Measurements from ENCODE around the gene SLC25A36. TPM values are rescaled to one million over a fixed set of nuclear protein-coding genes. Genes with fewer than 3 reads are reported as not detected.
A peak's percentile ranks its signal among the peaks of the same experiment; 100 is the strongest.

The SLC25A36 gene
- total RNA-seq, 1 donor from 2014 or later = 59.1 TPM

DNA sequence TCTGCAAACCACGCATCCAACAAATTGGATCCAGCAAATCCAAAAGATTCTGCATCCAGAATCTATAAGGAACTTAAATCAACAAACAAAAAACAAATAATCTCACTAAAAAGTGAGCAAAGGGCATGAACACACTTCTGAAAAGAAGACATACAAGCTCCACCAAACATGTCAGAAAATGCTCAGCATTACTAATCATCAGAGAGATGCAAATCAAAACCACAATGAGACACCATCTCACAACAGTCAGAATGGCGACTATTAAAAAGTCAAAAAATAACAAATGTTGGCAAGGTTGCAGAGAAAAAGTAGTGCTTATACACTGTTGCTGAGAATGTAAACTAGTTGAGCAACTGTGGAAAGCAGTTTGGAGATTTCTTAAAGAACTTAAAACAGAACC is 21.6 kb upstream of the SLC25A36 start:
- peaks cover 50% of the 10 kb centered on the region for H3K27me3 Mint-ChIP-seq (ENCODE audit: low read depth)
- TF ChIP-seq, protein P1, sequence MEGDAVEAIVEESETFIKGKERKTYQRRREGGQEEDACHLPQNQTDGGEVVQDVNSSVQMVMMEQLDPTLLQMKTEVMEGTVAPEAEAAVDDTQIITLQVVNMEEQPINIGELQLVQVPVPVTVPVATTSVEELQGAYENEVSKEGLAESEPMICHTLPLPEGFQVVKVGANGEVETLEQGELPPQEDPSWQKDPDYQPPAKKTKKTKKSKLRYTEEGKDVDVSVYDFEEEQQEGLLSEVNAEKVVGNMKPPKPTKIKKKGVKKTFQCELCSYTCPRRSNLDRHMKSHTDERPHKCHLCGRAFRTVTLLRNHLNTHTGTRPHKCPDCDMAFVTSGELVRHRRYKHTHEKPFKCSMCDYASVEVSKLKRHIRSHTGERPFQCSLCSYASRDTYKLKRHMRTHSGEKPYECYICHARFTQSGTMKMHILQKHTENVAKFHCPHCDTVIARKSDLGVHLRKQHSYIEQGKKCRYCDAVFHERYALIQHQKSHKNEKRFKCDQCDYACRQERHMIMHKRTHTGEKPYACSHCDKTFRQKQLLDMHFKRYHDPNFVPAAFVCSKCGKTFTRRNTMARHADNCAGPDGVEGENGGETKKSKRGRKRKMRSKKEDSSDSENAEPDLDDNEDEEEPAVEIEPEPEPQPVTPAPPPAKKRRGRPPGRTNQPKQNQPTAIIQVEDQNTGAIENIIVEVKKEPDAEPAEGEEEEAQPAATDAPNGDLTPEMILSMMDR (IDR thresholded peaks at IDR 0.05) = no peak
- no peaks in the 10 kb centered on the region for H3K36me3 Mint-ChIP-seq (ENCODE audit: low read depth)
- DNase-seq (ENCODE audit: low spot score) = no peak
- no peak overlapping the region for H3K4me3 Mint-ChIP-seq (ENCODE audit: unreplicated experiment)
- no peaks in the 10 kb centered on the region for H3K4me1 Mint-ChIP-seq (ENCODE audit: low read depth)
- no peak overlapping the region for H3K27ac Mint-ChIP-seq (ENCODE audit: unreplicated experiment)
- H3K9me3 Mint-ChIP-seq (ENCODE audit: low read depth) = no peaks in the 10 kb centered on the region

- Mint-ChIP-seq H3K27me3 (ENCODE audit: low read depth) (peaks cover 40% of the 10 kb centered on the region), H3K36me3 (ENCODE audit: low read depth) (no peaks in the 10 kb centered on the region), H3K27ac (ENCODE audit: unreplicated experiment) (no peak overlapping the region), H3K4me1 (ENCODE audit: low read depth) (no peaks in the 10 kb centered on the region), H3K4me3 (ENCODE audit: unreplicated experiment) (no peak overlapping the region), H3K9me3 (ENCODE audit: low read depth) (no peaks in the 10 kb centered on the region)
- TF ChIP-seq, protein P1 (IDR thresholded peaks at IDR 0.05) = peak; percentile 77
- no peak for DNase-seq (ENCODE audit: low spot score)
These were observed 19.0 kb upstream of the SLC25A36 start for GRCh38 chr3:140922634-140923033.

DNA sequence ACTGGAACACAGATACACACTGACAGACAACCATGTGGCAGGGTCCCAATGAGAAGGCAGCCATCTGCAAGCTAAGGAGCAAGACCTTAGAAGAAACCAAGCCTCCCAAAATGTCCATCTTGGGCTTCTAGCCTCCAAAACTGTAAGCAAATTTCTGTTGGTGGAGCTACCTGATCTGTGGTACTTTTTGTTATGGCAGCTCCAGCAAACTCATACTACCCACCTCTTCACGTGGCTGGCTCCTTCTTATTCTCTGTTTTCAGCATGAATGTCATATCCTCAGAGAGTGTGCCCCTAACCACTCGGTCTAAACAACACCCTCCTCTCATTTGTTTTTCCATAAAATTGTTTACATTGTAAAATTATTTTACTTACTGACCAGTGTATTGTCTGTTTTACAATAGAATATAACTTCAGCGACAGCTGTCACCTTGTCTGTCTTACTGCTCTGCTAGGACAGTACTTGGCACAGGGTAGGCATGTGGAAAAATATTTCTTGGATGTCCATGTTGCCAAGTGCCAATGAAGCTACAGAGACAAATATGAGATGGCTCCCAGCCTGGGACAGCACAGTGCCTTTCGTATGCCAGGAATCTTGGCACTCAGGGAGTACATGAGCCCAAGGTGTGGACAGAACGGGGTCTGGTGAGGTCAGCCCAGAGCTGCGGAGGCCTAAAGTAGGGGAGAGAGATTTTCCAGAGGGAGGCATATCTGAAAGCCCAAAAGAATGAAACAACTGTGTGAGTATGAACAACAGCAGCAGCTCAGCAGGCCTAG is 17.4 kb upstream of the SLC25A36 start:
- no peak overlapping the region for H3K27ac Mint-ChIP-seq (ENCODE audit: unreplicated experiment)
- H3K36me3 Mint-ChIP-seq (ENCODE audit: low read depth) = no peaks in the 10 kb centered on the region
- no peak for DNase-seq (ENCODE audit: low spot score)
- no peaks in the 10 kb centered on the region for H3K4me1 Mint-ChIP-seq (ENCODE audit: low read depth)
- TF ChIP-seq, protein P1 (IDR thresholded peaks at IDR 0.05) = no peak
- H3K27me3 Mint-ChIP-seq (ENCODE audit: low read depth) = peaks cover 35% of the 10 kb centered on the region
- H3K9me3 Mint-ChIP-seq (ENCODE audit: low read depth) = no peaks in the 10 kb centered on the region
- no peak overlapping the region for H3K4me3 Mint-ChIP-seq (ENCODE audit: unreplicated experiment)

GRCh38 chr3:140927279-140928069 is 14.2 kb upstream of the SLC25A36 start:
- no peak overlapping the region for H3K4me3 Mint-ChIP-seq (ENCODE audit: unreplicated experiment)

GRCh38 chr3:140929446-140929845 is 12.2 kb upstream of the SLC25A36 start:
- TF ChIP-seq, protein P1 (IDR thresholded peaks at IDR 0.05) = no peak
- no peak overlapping the region for H3K4me3 Mint-ChIP-seq (ENCODE audit: unreplicated experiment)

More at GRCh38 chr3:140927279-140928069, 14.2 kb upstream of the SLC25A36 start:
- DNase-seq (ENCODE audit: low spot score) = no peak
- peaks cover 2% of the 10 kb centered on the region for H3K4me1 Mint-ChIP-seq (ENCODE audit: low read depth)
- peaks cover 25% of the 10 kb centered on the region for H3K27me3 Mint-ChIP-seq (ENCODE audit: low read depth)
- no peaks in the 10 kb centered on the region for H3K9me3 Mint-ChIP-seq (ENCODE audit: low read depth)
- H3K36me3 Mint-ChIP-seq (ENCODE audit: low read depth) = no peaks in the 10 kb centered on the region
- H3K27ac Mint-ChIP-seq (ENCODE audit: unreplicated experiment) = no peak overlapping the region
- TF ChIP-seq, protein P1 (IDR thresholded peaks at IDR 0.05) = no peak

More at GRCh38 chr3:140929446-140929845, 12.2 kb upstream of the SLC25A36 start:
- DNase-seq (ENCODE audit: low spot score) = no peak
- Mint-ChIP-seq H3K9me3 (ENCODE audit: low read depth) (peaks cover under 1% of the 10 kb centered on the region), H3K36me3 (ENCODE audit: low read depth) (peaks cover under 1% of the 10 kb centered on the region), H3K4me1 (ENCODE audit: low read depth) (peaks cover 2% of the 10 kb centered on the region), H3K27ac (ENCODE audit: unreplicated experiment) (no peak overlapping the region), H3K27me3 (ENCODE audit: low read depth) (peaks cover 30% of the 10 kb centered on the region)

Data from chondrocyte (in vitro differentiated cells).